ENCODE results near the gene DSTYK. TPM values are rescaled to one million over a fixed set of nuclear protein-coding genes. Genes with fewer than 3 reads are reported as not detected.

Gene DSTYK
- total RNA-seq, 3 donors from 2014 or later, result 13.8 to 15.9 (median 15.0) TPM

- Mint-ChIP-seq H3K9me3 (no peaks in the 10 kb centered on the region), H3K27me3 (ENCODE audit: low read depth) (no peaks in the 10 kb centered on the region), H3K4me1 (ENCODE audit: low read depth) (peaks cover 3% of the 10 kb centered on the region), H3K36me3 (ENCODE audit: insufficient read depth) (no peaks in the 10 kb centered on the region), H3K4me3 (no peak overlapping the region)
- no peak for DNase-seq
- ATAC-seq, result no peak
Measured at GRCh38 chr1:205247130-205247921, 35.8 kb upstream of the DSTYK start.

GRCh38 chr1:205246351-205247119 lies 35.0 kb upstream of the DSTYK start:
- Mint-ChIP-seq H3K36me3 (ENCODE audit: insufficient read depth) (no peaks in the 10 kb centered on the region), H3K4me3 (no peak overlapping the region), H3K9me3 (no peaks in the 10 kb centered on the region), H3K27me3 (ENCODE audit: low read depth) (no peaks in the 10 kb centered on the region), H3K4me1 (ENCODE audit: low read depth) (peaks cover 3% of the 10 kb centered on the region)
- ATAC-seq (no peak), DNase-seq (no peak)

- Mint-ChIP-seq H3K36me3 (ENCODE audit: insufficient read depth) (no peaks in the 10 kb centered on the region), H3K9me3 (no peaks in the 10 kb centered on the region), H3K27me3 (ENCODE audit: low read depth) (no peaks in the 10 kb centered on the region), H3K4me3 (no peak overlapping the region), H3K4me1 (ENCODE audit: low read depth) (peaks cover 3% of the 10 kb centered on the region)
- DNase-seq (no peak), ATAC-seq (no peak)
Measured at GRCh38 chr1:205245096-205245495, 33.6 kb upstream of the DSTYK start.

- no peaks in the 10 kb centered on the region for H3K27me3 Mint-ChIP-seq (ENCODE audit: low read depth)
Measured at GRCh38 chr1:205244384-205244783, 32.9 kb upstream of the DSTYK start.

GRCh38 chr1:205243350-205244191 lies 32.1 kb upstream of the DSTYK start:
- no peaks in the 10 kb centered on the region for H3K36me3 Mint-ChIP-seq (ENCODE audit: insufficient read depth)
- ATAC-seq (no peak), DNase-seq (no peak)
- H3K9me3 Mint-ChIP-seq, result no peaks in the 10 kb centered on the region
- H3K27me3 Mint-ChIP-seq (ENCODE audit: low read depth), result no peaks in the 10 kb centered on the region
- no peak overlapping the region for H3K4me3 Mint-ChIP-seq
- H3K4me1 Mint-ChIP-seq (ENCODE audit: low read depth), result peaks cover 4% of the 10 kb centered on the region

More at GRCh38 chr1:205244384-205244783, 32.9 kb upstream of the DSTYK start:
- no peak overlapping the region for H3K4me3 Mint-ChIP-seq
- H3K9me3 Mint-ChIP-seq, result no peaks in the 10 kb centered on the region
- H3K4me1 Mint-ChIP-seq (ENCODE audit: low read depth), result peaks cover 3% of the 10 kb centered on the region
- DNase-seq (no peak), ATAC-seq (no peak)
- H3K36me3 Mint-ChIP-seq (ENCODE audit: insufficient read depth), result no peaks in the 10 kb centered on the region

- H3K36me3 Mint-ChIP-seq (ENCODE audit: insufficient read depth), result no peaks in the 10 kb centered on the region
- H3K4me3 Mint-ChIP-seq, result no peak overlapping the region
- H3K4me1 Mint-ChIP-seq (ENCODE audit: low read depth), result peaks cover 19% of the 10 kb centered on the region
- no peaks in the 10 kb centered on the region for H3K27me3 Mint-ChIP-seq (ENCODE audit: low read depth)
- no peak for ATAC-seq
- no peak for DNase-seq
- no peaks in the 10 kb centered on the region for H3K9me3 Mint-ChIP-seq
Measured at GRCh38 chr1:205241366-205242030, 30.0 kb upstream of the DSTYK start.

GRCh38 chr1:205240569-205240968 lies 29.1 kb upstream of the DSTYK start:
- H3K27me3 Mint-ChIP-seq (ENCODE audit: low read depth), result no peaks in the 10 kb centered on the region
- peaks cover 16% of the 10 kb centered on the region for H3K4me1 Mint-ChIP-seq (ENCODE audit: low read depth)
- ATAC-seq (no peak), DNase-seq (no peak)
- no peaks in the 10 kb centered on the region for H3K36me3 Mint-ChIP-seq (ENCODE audit: insufficient read depth)
- H3K9me3 Mint-ChIP-seq, result no peaks in the 10 kb centered on the region
- no peak overlapping the region for H3K4me3 Mint-ChIP-seq

- no peak for ATAC-seq
- H3K4me1 Mint-ChIP-seq (ENCODE audit: low read depth), result peaks cover 16% of the 10 kb centered on the region
Measured at GRCh38 chr1:205240118-205240517, 28.6 kb upstream of the DSTYK start.

GRCh38 chr1:205239078-205239477 lies 27.6 kb upstream of the DSTYK start:
- Mint-ChIP-seq H3K27me3 (ENCODE audit: low read depth) (no peaks in the 10 kb centered on the region), H3K4me1 (ENCODE audit: low read depth) (peaks cover 16% of the 10 kb centered on the region), H3K4me3 (no peak overlapping the region), H3K9me3 (no peaks in the 10 kb centered on the region), H3K36me3 (ENCODE audit: insufficient read depth) (no peaks in the 10 kb centered on the region)
- ATAC-seq, result no peak
- DNase-seq, result no peak

More at GRCh38 chr1:205240118-205240517, 28.6 kb upstream of the DSTYK start:
- Mint-ChIP-seq H3K36me3 (ENCODE audit: insufficient read depth) (no peaks in the 10 kb centered on the region), H3K27me3 (ENCODE audit: low read depth) (no peaks in the 10 kb centered on the region), H3K4me3 (no peak overlapping the region), H3K9me3 (no peaks in the 10 kb centered on the region)
- DNase-seq, result no peak

GRCh38 chr1:205237526-205238484 lies 26.3 kb upstream of the DSTYK start:
- peak; percentile 19 for DNase-seq
- peaks cover 22% of the 10 kb centered on the region for H3K4me1 Mint-ChIP-seq (ENCODE audit: low read depth)
- ATAC-seq, result peak; percentile 89 to 91
- H3K4me3 Mint-ChIP-seq, result peak overlapping the region; percentile 46
- no peaks in the 10 kb centered on the region for H3K9me3 Mint-ChIP-seq
- H3K36me3 Mint-ChIP-seq (ENCODE audit: insufficient read depth), result no peaks in the 10 kb centered on the region
- no peaks in the 10 kb centered on the region for H3K27me3 Mint-ChIP-seq (ENCODE audit: low read depth)

GRCh38 chr1:205236951-205237475 lies 25.5 kb upstream of the DSTYK start:
- Mint-ChIP-seq H3K36me3 (ENCODE audit: insufficient read depth) (no peaks in the 10 kb centered on the region), H3K4me3 (no peak overlapping the region), H3K9me3 (no peaks in the 10 kb centered on the region), H3K4me1 (ENCODE audit: low read depth) (peaks cover 22% of the 10 kb centered on the region), H3K27me3 (ENCODE audit: low read depth) (no peaks in the 10 kb centered on the region)
- no peak for DNase-seq
- no peak for ATAC-seq

GRCh38 chr1:205236526-205236925 lies 25.0 kb upstream of the DSTYK start:
- ATAC-seq, result no peak
- no peak for DNase-seq
- Mint-ChIP-seq H3K4me3 (no peak overlapping the region), H3K36me3 (ENCODE audit: insufficient read depth) (no peaks in the 10 kb centered on the region), H3K9me3 (no peaks in the 10 kb centered on the region), H3K4me1 (ENCODE audit: low read depth) (peaks cover 22% of the 10 kb centered on the region), H3K27me3 (ENCODE audit: low read depth) (no peaks in the 10 kb centered on the region)

GRCh38 chr1:205235951-205236350 lies 24.4 kb upstream of the DSTYK start:
- no peaks in the 10 kb centered on the region for H3K36me3 Mint-ChIP-seq (ENCODE audit: insufficient read depth)
- H3K27me3 Mint-ChIP-seq (ENCODE audit: low read depth), result no peaks in the 10 kb centered on the region
- ATAC-seq, result no peak
- no peak for DNase-seq
- no peaks in the 10 kb centered on the region for H3K9me3 Mint-ChIP-seq
- H3K4me1 Mint-ChIP-seq (ENCODE audit: low read depth), result peaks cover 22% of the 10 kb centered on the region
- H3K4me3 Mint-ChIP-seq, result no peak overlapping the region
